ENCODE results near the gene SCUBE3. TPM values are rescaled to one million over a fixed set of nuclear protein-coding genes. Genes with fewer than 3 reads are reported as not detected.

SCUBE3 gene
- total RNA-seq, 3 donors from 2014 or later (not counting 1 experiment from before 2014, with no cell fraction given) = 0.25 to 0.31 TPM; not detected in 1

DNA sequence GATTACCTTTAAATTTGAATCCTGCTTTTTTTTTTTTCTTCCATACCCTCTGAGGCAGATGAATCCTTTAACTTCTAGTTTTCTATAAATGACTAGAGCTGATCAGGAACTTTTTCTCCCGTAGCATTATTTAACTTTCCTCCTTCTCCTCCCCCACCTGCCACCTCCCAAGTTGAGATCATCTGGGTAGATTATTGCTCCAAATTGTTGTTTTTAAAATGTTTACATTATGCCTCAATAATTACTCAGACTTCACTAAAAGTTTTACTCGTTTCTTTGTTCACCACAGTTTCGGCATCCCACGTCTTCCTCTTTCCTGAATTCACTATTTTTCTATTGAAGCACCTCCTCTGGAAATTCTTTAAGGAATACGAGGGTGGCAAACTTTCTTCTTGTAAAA, 16.6 kb upstream of the SCUBE3 start:
- Histone ChIP-seq H3K36me3 (ENCODE audit: control insufficient read depth, insufficient read depth, low read length) (no peaks in the 10 kb centered on the region), H3K27ac (ENCODE audit: low read length) (no peak overlapping the region), H3K4me1 (ENCODE audit: control insufficient read depth, insufficient read depth, low read length) (peaks cover 12% of the 10 kb centered on the region), H3K9me3 (ENCODE audit: control insufficient read depth, insufficient read depth, low read length) (no peaks in the 10 kb centered on the region), H3K27me3 (ENCODE audit: control insufficient read depth, insufficient read depth, low read length) (peaks cover 4% of the 10 kb centered on the region), H3K4me3 (ENCODE audit: low read length) (no peak overlapping the region)
- Mint-ChIP-seq H3K27ac (no peak overlapping the region), H3K27me3 (ENCODE audit: low read depth in 2 of 2) (peaks cover 11 to 34% of the 10 kb centered on the region in 2 donors), H3K4me3 (no peak overlapping the region), H3K9me3 (no peaks in the 10 kb centered on the region), H3K36me3 (no peaks in the 10 kb centered on the region), H3K4me1 (peaks cover 0 to 4% of the 10 kb centered on the region in 2 donors)
- intact Hi-C loops (cut with micrococcal nuclease) = loop anchor here (5.0 kb wide), 1 partner anchor 455 kb away; no protein-coding TSS in a partner anchor
- ATAC-seq = no peak
- 94% methylated on average over 5 of the region's 5 CpGs for WGBS (ENCODE audit: insufficient coverage)
- TF ChIP-seq, protein P1, sequence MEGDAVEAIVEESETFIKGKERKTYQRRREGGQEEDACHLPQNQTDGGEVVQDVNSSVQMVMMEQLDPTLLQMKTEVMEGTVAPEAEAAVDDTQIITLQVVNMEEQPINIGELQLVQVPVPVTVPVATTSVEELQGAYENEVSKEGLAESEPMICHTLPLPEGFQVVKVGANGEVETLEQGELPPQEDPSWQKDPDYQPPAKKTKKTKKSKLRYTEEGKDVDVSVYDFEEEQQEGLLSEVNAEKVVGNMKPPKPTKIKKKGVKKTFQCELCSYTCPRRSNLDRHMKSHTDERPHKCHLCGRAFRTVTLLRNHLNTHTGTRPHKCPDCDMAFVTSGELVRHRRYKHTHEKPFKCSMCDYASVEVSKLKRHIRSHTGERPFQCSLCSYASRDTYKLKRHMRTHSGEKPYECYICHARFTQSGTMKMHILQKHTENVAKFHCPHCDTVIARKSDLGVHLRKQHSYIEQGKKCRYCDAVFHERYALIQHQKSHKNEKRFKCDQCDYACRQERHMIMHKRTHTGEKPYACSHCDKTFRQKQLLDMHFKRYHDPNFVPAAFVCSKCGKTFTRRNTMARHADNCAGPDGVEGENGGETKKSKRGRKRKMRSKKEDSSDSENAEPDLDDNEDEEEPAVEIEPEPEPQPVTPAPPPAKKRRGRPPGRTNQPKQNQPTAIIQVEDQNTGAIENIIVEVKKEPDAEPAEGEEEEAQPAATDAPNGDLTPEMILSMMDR (IDR thresholded peaks at IDR 0.05) = no peak
- DNase-seq = no peak

DNA sequence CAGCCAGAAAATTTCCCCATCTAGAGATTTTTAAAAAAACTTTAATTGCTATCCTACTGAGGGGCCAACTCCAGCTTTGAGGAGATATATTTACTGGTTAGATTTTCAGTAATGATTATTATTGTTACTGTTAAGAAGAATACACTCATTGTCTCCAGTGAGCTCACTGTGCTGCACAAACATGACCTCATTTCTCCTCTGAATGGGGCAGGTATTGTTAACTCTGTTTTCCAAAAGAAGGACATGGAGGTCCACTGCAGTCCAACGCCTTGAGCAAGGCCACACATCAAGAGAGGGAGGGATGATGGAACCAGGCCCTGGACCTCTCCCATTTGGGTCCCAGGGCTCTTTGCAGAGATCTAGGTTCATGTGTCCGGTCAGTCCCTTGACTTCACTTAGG, 13.9 kb upstream of the SCUBE3 start:
- DNase-seq (no peak), ATAC-seq (no peak)
- no peaks in the 10 kb centered on the region for H3K4me1 Mint-ChIP-seq
- Histone ChIP-seq H3K36me3 (ENCODE audit: control insufficient read depth, insufficient read depth, low read length) (no peaks in the 10 kb centered on the region), H3K4me3 (ENCODE audit: low read length) (no peak overlapping the region), H3K9me3 (ENCODE audit: control insufficient read depth, insufficient read depth, low read length) (no peaks in the 10 kb centered on the region), H3K27ac (ENCODE audit: low read length) (no peak overlapping the region), H3K4me1 (ENCODE audit: control insufficient read depth, insufficient read depth, low read length) (no peaks in the 10 kb centered on the region), H3K27me3 (ENCODE audit: control insufficient read depth, insufficient read depth, low read length) (peaks cover 4% of the 10 kb centered on the region)
- no peak overlapping the region for H3K4me3 Mint-ChIP-seq
- intact Hi-C loops (cut with micrococcal nuclease) = loop anchor here (5.0 to 10.0 kb wide), 2 partner anchors 458 to 735 kb away; partner anchors contain the start of gene PACSIN1
- H3K27ac Mint-ChIP-seq = no peak overlapping the region
- no peaks in the 10 kb centered on the region for H3K36me3 Mint-ChIP-seq
- TF ChIP-seq, protein P1 (IDR thresholded peaks at IDR 0.05) = no peak
- H3K27me3 Mint-ChIP-seq (ENCODE audit: low read depth in 2 of 2) = peaks cover 20 to 56% of the 10 kb centered on the region in 2 donors
- no peaks in the 10 kb centered on the region for H3K9me3 Mint-ChIP-seq
- 89% methylated on average over 2 of the region's 2 CpGs for WGBS (ENCODE audit: insufficient coverage)

DNA sequence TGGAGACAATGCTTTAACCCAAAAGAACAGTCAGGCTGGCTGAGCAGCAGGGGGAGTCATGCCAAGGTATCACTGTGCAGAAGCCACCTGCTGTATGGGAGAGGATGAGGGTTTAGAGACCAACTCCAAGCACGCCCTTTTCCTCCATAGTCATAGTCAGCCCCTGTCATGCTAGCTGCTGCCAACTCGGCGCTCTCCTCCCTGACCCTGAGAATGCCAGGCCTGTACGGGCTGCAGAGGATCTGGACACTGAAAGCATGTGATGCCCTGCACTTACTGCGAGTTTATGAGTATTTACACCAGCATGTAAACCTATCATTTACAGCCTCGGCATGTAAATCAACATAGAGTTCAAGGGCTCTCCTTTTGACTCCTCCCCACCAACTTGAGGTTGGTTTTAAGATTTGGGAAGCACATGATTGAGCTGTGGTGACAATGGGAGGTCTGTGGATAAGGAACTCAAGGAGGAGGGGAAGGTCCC, 11.7 kb upstream of the SCUBE3 start:
- Histone ChIP-seq H3K9me3 (ENCODE audit: control insufficient read depth, insufficient read depth, low read length) (no peaks in the 10 kb centered on the region), H3K36me3 (ENCODE audit: control insufficient read depth, insufficient read depth, low read length) (no peaks in the 10 kb centered on the region), H3K27me3 (ENCODE audit: control insufficient read depth, insufficient read depth, low read length) (peaks cover 4% of the 10 kb centered on the region), H3K4me1 (ENCODE audit: control insufficient read depth, insufficient read depth, low read length) (no peaks in the 10 kb centered on the region), H3K27ac (ENCODE audit: low read length) (no peak overlapping the region), H3K4me3 (ENCODE audit: low read length) (no peak overlapping the region)
- Mint-ChIP-seq H3K27me3 (ENCODE audit: low read depth in 2 of 2) (peaks cover 19 to 69% of the 10 kb centered on the region in 2 donors), H3K36me3 (no peaks in the 10 kb centered on the region), H3K4me3 (no peak overlapping the region), H3K4me1 (no peaks in the 10 kb centered on the region), H3K9me3 (no peaks in the 10 kb centered on the region), H3K27ac (no peak overlapping the region)
- DNase-seq (no peak), ATAC-seq (no peak)
- intact Hi-C loops (cut with micrococcal nuclease) = loop anchor here (10.0 kb wide), 1 partner anchor 737 kb away; the partner anchor contains the start of gene PACSIN1
- 78% methylated on average over 5 of the region's 6 CpGs for WGBS (ENCODE audit: insufficient coverage)
- TF ChIP-seq, protein P1 (IDR thresholded peaks at IDR 0.05) = no peak

Data from natural killer cell (primary cell).